NCI-H2227 (cell line): ENCODE measurements around the gene ZFYVE28.
A peak's percentile ranks its signal among the peaks of the same experiment; 100 is the strongest.

Source experiments
- DNase-seq: peaks from one replicate; lab custom pipeline; 2025; ENCODE audit not compliant: unreplicated experiment; lab: John Stamatoyannopoulos, UW

ZFYVE28 gene

GRCh38 chr4:2370597-2371320, 47.7 kb downstream of the ZFYVE28 start:
- no peak for DNase-seq

GRCh38 chr4:2368746-2369437, 49.6 kb downstream of the ZFYVE28 start:
- no peak for DNase-seq

- no peak for DNase-seq
Measured at GRCh38 chr4:2367626-2368025, 50.8 kb downstream of the ZFYVE28 start.

- peak; percentile 31 for DNase-seq
Measured at GRCh38 chr4:2366252-2367192, 51.9 kb downstream of the ZFYVE28 start.

- DNase-seq, result no peak
Measured at GRCh38 chr4:2365913-2366210, 52.6 kb downstream of the ZFYVE28 start.

GRCh38 chr4:2365054-2365912, 53.2 kb downstream of the ZFYVE28 start:
- no peak for DNase-seq

- no peak for DNase-seq
Measured at GRCh38 chr4:2364654-2365053, 53.8 kb downstream of the ZFYVE28 start.

- no peak for DNase-seq
Measured at GRCh38 chr4:2363951-2364653, 54.3 kb downstream of the ZFYVE28 start.

GRCh38 chr4:2363056-2363721, 55.3 kb downstream of the ZFYVE28 start:
- DNase-seq, result no peak

GRCh38 chr4:2362266-2363055, 56.0 kb downstream of the ZFYVE28 start:
- no peak for DNase-seq

GRCh38 chr4:2361366-2362265, 56.8 kb downstream of the ZFYVE28 start:
- no peak for DNase-seq

- no peak for DNase-seq
Measured at GRCh38 chr4:2360396-2360730, 58.1 kb downstream of the ZFYVE28 start.

GRCh38 chr4:2359591-2360395, 58.7 kb downstream of the ZFYVE28 start:
- no peak for DNase-seq

GRCh38 chr4:2357821-2358745, 60.4 kb downstream of the ZFYVE28 start:
- no peak for DNase-seq

GRCh38 chr4:2356123-2357069, 62.0 kb downstream of the ZFYVE28 start:
- no peak for DNase-seq
